DND-41 (cell line): ENCODE data around the gene ZMPSTE24.

Experiments used
- ATAC-seq: fragments of 200-7000 bp; cut with Tn5 transposase; 3 replicates; pipeline ENCODE4 v1.9.1; 2021; ENCODE audit warnings: low read depth; ENCODE audit not compliant: insufficient read depth
- DNase-seq: peaks from one replicate; pipeline ENCODE4 v3.0.0-alpha.2; 2020
- H2AFZ ChIP-seq: 2 replicates; pipeline ENCODE4 v1.6.0; 2012; ENCODE audit warnings: low read depth, low read length
- H3K27ac ChIP-seq: 2 replicates; pipeline ENCODE4 v1.5.1; 2012; ENCODE audit warnings: low read length, inconsistent platforms
- H3K27me3 ChIP-seq: fragments of 200-600 bp; sonication (generic); 2 replicates; pipeline ENCODE4 v1.6.0; 2012; ENCODE audit warnings: low read length, mild to moderate bottlenecking, inconsistent platforms; ENCODE audit not compliant: insufficient read depth, poor library complexity
- H3K36me3 ChIP-seq: 2 replicates; pipeline ENCODE4 v1.5.1; 2012; ENCODE audit warnings: low read length, inconsistent platforms; ENCODE audit not compliant: insufficient read depth
- H3K4me1 ChIP-seq: 2 replicates; pipeline ENCODE4 v1.5.1; 2012; ENCODE audit warnings: mild to moderate bottlenecking, low read length; ENCODE audit not compliant: insufficient read depth
- H3K4me2 ChIP-seq: 2 replicates; pipeline ENCODE4 v1.6.0; 2012; ENCODE audit warnings: mild to moderate bottlenecking, moderate library complexity, low read length, inconsistent platforms; ENCODE audit not compliant: insufficient read depth
- H3K4me3 ChIP-seq, 2 experiments: fragments of 200-600 bp in 1 of 2; shearing (Covaris generic) in 1 of 2; 2 replicates each; pipeline ENCODE4 v1.5.1; 2012 to 2016; ENCODE audit warnings: inconsistent platforms in 2 of 2, low read length in 2 of 2, mild to moderate bottlenecking in 2 of 2, low read depth in 1 of 2, moderate library complexity in 1 of 2
- H3K79me2 ChIP-seq: 2 replicates; pipeline ENCODE4 v1.6.0; 2012; ENCODE audit warnings: low read length, inconsistent platforms; ENCODE audit not compliant: insufficient read depth
- H3K9ac ChIP-seq: 2 replicates; pipeline ENCODE4 v1.6.0; 2012; ENCODE audit warnings: low read depth, mild to moderate bottlenecking, inconsistent platforms, low read length, moderate library complexity
- H3K9me3 ChIP-seq: 2 replicates; pipeline ENCODE4 v1.5.1; 2012; ENCODE audit warnings: low read length, moderate library complexity, mild to moderate bottlenecking, inconsistent platforms; ENCODE audit not compliant: insufficient read depth, severe bottlenecking
- H4K20me1 ChIP-seq: 2 replicates; pipeline ENCODE4 v1.6.0; 2012; ENCODE audit warnings: low read length; ENCODE audit not compliant: insufficient read depth
- CTCF ChIP-seq: IDR thresholded peaks from 2 replicates; pipeline ENCODE4 v1.5.1; 2012; ENCODE audit warnings: borderline replicate concordance, low read length, moderate library complexity, mild to moderate bottlenecking; ENCODE audit not compliant: poor library complexity, severe bottlenecking; ENCODE audit errors: extremely low read depth
- EZH2 ChIP-seq: IDR thresholded peaks from 3 replicates; pipeline ENCODE4 v1.6.1; 2012; ENCODE audit warnings: borderline replicate concordance, low read depth, mild to moderate bottlenecking, moderate library complexity, low read length, inconsistent platforms; ENCODE audit not compliant: severe bottlenecking

The ZMPSTE24 gene

GRCh38 chr1:40247655-40248054, 10.4 kb upstream of the ZMPSTE24 start, which contains the start of gene TMCO2:
Gene TMCO2, plus strand, starts transcription at chr1:40247937. Its CDS starts 57 bp downstream, at chr1:40247994.
- H3K27ac ChIP-seq, result no peak within 1 kb of the TSS
- no peaks in the 10 kb centered on the region for H3K27me3 ChIP-seq
- H3K79me2 ChIP-seq, result no peaks in the 10 kb centered on the region
- H4K20me1 ChIP-seq, result no peaks in the 10 kb centered on the region
- no peaks in the 10 kb centered on the region for H3K36me3 ChIP-seq
- H3K9me3 ChIP-seq, result no peaks in the 10 kb centered on the region
- TF ChIP-seq CTCF, result no peak
- TF ChIP-seq EZH2, result no peak
- no peak within 1 kb of the TSS for H3K4me2 ChIP-seq
- no peak within 1 kb of the TSS for H3K9ac ChIP-seq
- no peak within 1 kb of the TSS for H2AFZ ChIP-seq
- H3K4me1 ChIP-seq, result no peaks in the 10 kb centered on the region
- no peak within 1 kb of the TSS for H3K4me3 ChIP-seq
- no peak for ATAC-seq
- DNase-seq, result no peak

GRCh38 chr1:40248412-40248811, 9.6 kb upstream of the ZMPSTE24 start:
- Histone ChIP-seq H3K9ac (no peak overlapping the region), H4K20me1 (no peaks in the 10 kb centered on the region)

GRCh38 chr1:40251456-40251855, 6.6 kb upstream of the ZMPSTE24 start:
- Histone ChIP-seq H3K9ac (no peak overlapping the region), H3K9me3 (no peaks in the 10 kb centered on the region), H3K27me3 (no peaks in the 10 kb centered on the region), H3K36me3 (no peaks in the 10 kb centered on the region), H3K4me1 (peaks cover 9% of the 10 kb centered on the region), H4K20me1 (no peaks in the 10 kb centered on the region), H3K4me2 (no peak overlapping the region), H3K27ac (no peak overlapping the region), H3K4me3 (no peak overlapping the region), H2AFZ (0 out of 2 replicates have a peak overlapping the region, but pooled peaks have one; percentile 30), H3K79me2 (peaks cover 7% of the 10 kb centered on the region)
- no peak for TF ChIP-seq CTCF
- no peak for TF ChIP-seq EZH2
- ATAC-seq, result no peak
- DNase-seq, result no peak

More at GRCh38 chr1:40248412-40248811, 9.6 kb upstream of the ZMPSTE24 start:
- Histone ChIP-seq H3K79me2 (no peaks in the 10 kb centered on the region), H3K4me2 (no peak overlapping the region), H3K9me3 (no peaks in the 10 kb centered on the region), H3K36me3 (no peaks in the 10 kb centered on the region), H3K4me1 (no peaks in the 10 kb centered on the region), H3K27ac (no peak overlapping the region), H2AFZ (no peak overlapping the region), H3K27me3 (no peaks in the 10 kb centered on the region), H3K4me3 (no peak overlapping the region)
- DNase-seq (no peak), ATAC-seq (no peak)
- no peak for TF ChIP-seq EZH2
- TF ChIP-seq CTCF, result no peak

- Histone ChIP-seq H3K9ac (no peak overlapping the region), H3K9me3 (no peaks in the 10 kb centered on the region), H3K79me2 (peaks cover 19% of the 10 kb centered on the region), H4K20me1 (no peaks in the 10 kb centered on the region), H3K4me1 (peaks cover 14% of the 10 kb centered on the region), H3K4me2 (no peak overlapping the region), H2AFZ (no peak overlapping the region), H3K27ac (no peak overlapping the region), H3K27me3 (no peaks in the 10 kb centered on the region), H3K36me3 (no peaks in the 10 kb centered on the region), H3K4me3 (no peak overlapping the region)
- ATAC-seq (no peak), DNase-seq (no peak)
- TF ChIP-seq CTCF, result no peak
- TF ChIP-seq EZH2, result no peak
Measured at GRCh38 chr1:40252601-40253000, 5.4 kb upstream of the ZMPSTE24 start.
